HEK293T (cell line): ENCODE measurements around the gene RASSF8.

Experiments used
- FOXA1 ChIP-seq: fragments of 450-650 bp; IDR thresholded peaks from 2 replicates; pipeline ENCODE4 v1.6.1; 2016; ENCODE audit warnings: mild to moderate bottlenecking
- FOXK2 ChIP-seq: fragments of 450-650 bp; IDR thresholded peaks from 2 replicates; pipeline ENCODE4 v1.6.1; 2016; ENCODE audit warnings: mild to moderate bottlenecking
- FOXM1 ChIP-seq: fragments of 450-650 bp; IDR thresholded peaks from 2 replicates; pipeline ENCODE4 v1.6.1; 2017; ENCODE audit warnings: mild to moderate bottlenecking, borderline replicate concordance
- HDGF ChIP-seq: fragments of 450-650 bp; IDR thresholded peaks from 2 replicates; pipeline ENCODE4 v1.6.1; 2017; ENCODE audit warnings: antibody characterized with exemption, borderline replicate concordance
- SUZ12 ChIP-seq: fragments of 450-650 bp; IDR thresholded peaks from 2 replicates; pipeline ENCODE4 v1.6.1; 2016; ENCODE audit warnings: mild to moderate bottlenecking
- TARDBP ChIP-seq: fragments of 450-650 bp; IDR thresholded peaks from 2 replicates; pipeline ENCODE4 v1.6.1; 2016
- TF ChIP-seq, protein P1 (sequence below): fragments of 450-650 bp; IDR thresholded peaks from 2 replicates; pipeline ENCODE4 v1.6.1; 2016

DNA sequence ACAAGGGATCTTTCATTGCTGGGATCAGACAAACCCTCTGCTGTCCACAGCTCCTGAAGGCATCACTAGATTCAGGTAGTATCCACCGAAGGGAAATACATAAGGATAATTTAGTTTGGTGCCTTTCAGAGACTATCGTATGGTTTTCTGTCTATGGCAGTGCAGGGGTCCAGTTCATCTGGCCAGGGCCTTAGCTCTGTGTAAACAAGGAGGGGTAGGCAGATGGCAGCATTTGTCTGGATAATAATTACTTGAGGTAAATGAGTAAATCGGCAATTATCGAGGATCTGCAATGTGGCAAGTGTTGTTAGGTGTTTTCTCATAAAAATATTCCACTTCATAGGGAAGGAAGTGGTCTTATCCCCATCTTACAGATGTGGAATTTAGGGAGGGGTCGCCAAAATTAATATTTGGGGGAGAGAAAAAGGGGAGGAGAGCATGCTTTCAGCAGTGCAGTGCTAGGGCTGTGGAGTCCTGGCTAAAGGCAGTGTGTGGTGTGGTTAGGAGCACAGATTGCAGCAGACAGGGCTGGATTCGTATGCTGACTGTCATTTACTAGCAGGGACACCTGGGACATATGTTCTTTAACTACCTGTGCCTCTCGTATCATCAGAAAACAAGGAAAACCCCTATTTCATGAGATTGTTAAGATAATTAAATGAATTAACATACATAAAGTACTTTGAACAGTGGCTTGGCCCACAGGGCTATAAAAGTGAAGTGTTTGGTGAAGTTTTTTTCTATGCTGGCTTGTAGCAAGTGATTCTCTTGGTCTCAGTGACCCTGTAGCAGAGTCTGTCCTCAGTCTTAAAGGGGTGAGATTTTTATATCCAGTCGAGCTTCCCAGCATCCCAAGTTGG lies 27.1 kb downstream of the RASSF8 start:
- TF ChIP-seq FOXK2 (no peak), SUZ12 (no peak), TARDBP (no peak), HDGF (no peak), FOXA1 (no peak), FOXM1 (no peak)
- TF ChIP-seq, protein P1, sequence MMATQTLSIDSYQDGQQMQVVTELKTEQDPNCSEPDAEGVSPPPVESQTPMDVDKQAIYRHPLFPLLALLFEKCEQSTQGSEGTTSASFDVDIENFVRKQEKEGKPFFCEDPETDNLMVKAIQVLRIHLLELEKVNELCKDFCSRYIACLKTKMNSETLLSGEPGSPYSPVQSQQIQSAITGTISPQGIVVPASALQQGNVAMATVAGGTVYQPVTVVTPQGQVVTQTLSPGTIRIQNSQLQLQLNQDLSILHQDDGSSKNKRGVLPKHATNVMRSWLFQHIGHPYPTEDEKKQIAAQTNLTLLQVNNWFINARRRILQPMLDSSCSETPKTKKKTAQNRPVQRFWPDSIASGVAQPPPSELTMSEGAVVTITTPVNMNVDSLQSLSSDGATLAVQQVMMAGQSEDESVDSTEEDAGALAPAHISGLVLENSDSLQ = no peak
